Neutrophil (primary cell): ENCODE results near the gene SPIRE1.

Experiments
- H3K27ac ChIP-seq: fragments of 200-600 bp; sonication (generic); 2 replicates; pipeline ENCODE4 v1.5.1; 2016; ENCODE audit warnings: mild to moderate bottlenecking, moderate library complexity
- H3K27me3 ChIP-seq: fragments of 200-600 bp; sonication (generic); 2 replicates; pipeline ENCODE4 v1.6.0; 2016; ENCODE audit warnings: mild to moderate bottlenecking
- H3K36me3 ChIP-seq: fragments of 200-600 bp; sonication (generic); 2 replicates; pipeline ENCODE4 v1.5.1; 2017
- H3K4me1 ChIP-seq, 2 experiments: fragments of 200-600 bp in 1 of 2; sonication (generic) in 1 of 2; 1 replicate in 1 of 2; 2 replicates in 1 of 2; pipeline versions ENCODE4 v1.5.1 to v1.6.1; 2013 to 2016; ENCODE audit warnings: low read depth in 1 of 2, low read length in 1 of 2, mild to moderate bottlenecking in 1 of 2, moderate library complexity in 1 of 2; ENCODE audit not compliant: control insufficient read depth in 1 of 2, insufficient read depth in 1 of 2
- H3K4me3 ChIP-seq, 2 experiments: fragments of 200-600 bp in 1 of 2; sonication (generic) in 1 of 2; 1 replicate in 1 of 2; 2 replicates in 1 of 2; pipeline ENCODE4 v1.5.1; 2013 to 2016; ENCODE audit warnings: low read depth in 1 of 2, low read length in 1 of 2, mild to moderate bottlenecking in 1 of 2, moderate library complexity in 1 of 2
- H3K9me3 ChIP-seq: fragments of 200-600 bp; sonication (generic); 2 replicates; pipeline ENCODE4 v1.5.1; 2016
- CTCF ChIP-seq: fragments of 200-600 bp; sonication (generic); IDR thresholded peaks from 2 replicates; pipeline ENCODE4 v1.5.1; 2016; ENCODE audit warnings: antibody characterized with exemption

SPIRE1 gene

GRCh38 chr18:12410081-12410481 is 247.8 kb downstream of the SPIRE1 start:
- peaks cover 51% of the 10 kb centered on the region for H3K27me3 ChIP-seq
- H3K4me1 ChIP-seq, result peaks cover 9 to 12% of the 10 kb centered on the region in 2 experiments
- no peaks in the 10 kb centered on the region for H3K36me3 ChIP-seq
- no peak overlapping the region for H3K4me3 ChIP-seq
- H3K9me3 ChIP-seq, result no peaks in the 10 kb centered on the region
- no peak for TF ChIP-seq CTCF
- H3K27ac ChIP-seq, result no peak overlapping the region

- H3K36me3 ChIP-seq, result no peaks in the 10 kb centered on the region
- peaks cover 9 to 12% of the 10 kb centered on the region in 2 experiments for H3K4me1 ChIP-seq
- no peak for TF ChIP-seq CTCF
- no peak overlapping the region for H3K4me3 ChIP-seq
- H3K9me3 ChIP-seq, result no peaks in the 10 kb centered on the region
- no peak overlapping the region for H3K27ac ChIP-seq
- H3K27me3 ChIP-seq, result peaks cover 57% of the 10 kb centered on the region
Measured at GRCh38 chr18:12409469-12409868, 248.4 kb downstream of the SPIRE1 start.

- Histone ChIP-seq H3K4me1 (peaks cover 9 to 12% of the 10 kb centered on the region in 2 experiments), H3K27ac (no peak overlapping the region), H3K36me3 (no peaks in the 10 kb centered on the region), H3K4me3 (peak overlapping the region in 1 of 2 experiments; percentile 63), H3K9me3 (no peaks in the 10 kb centered on the region), H3K27me3 (peaks cover 69% of the 10 kb centered on the region)
- no peak for TF ChIP-seq CTCF
Measured at GRCh38 chr18:12408247-12408869, 249.5 kb downstream of the SPIRE1 start.

- no peaks in the 10 kb centered on the region for H3K9me3 ChIP-seq
- peaks cover 9 to 14% of the 10 kb centered on the region in 2 experiments for H3K4me1 ChIP-seq
- no peak for TF ChIP-seq CTCF
- H3K4me3 ChIP-seq, result no peak overlapping the region
- H3K27me3 ChIP-seq, result peaks cover 71% of the 10 kb centered on the region
- no peak overlapping the region for H3K27ac ChIP-seq
- H3K36me3 ChIP-seq, result no peaks in the 10 kb centered on the region
Measured at GRCh38 chr18:12406371-12407111, 251.4 kb downstream of the SPIRE1 start.

- Histone ChIP-seq H3K9me3 (no peaks in the 10 kb centered on the region), H3K36me3 (no peaks in the 10 kb centered on the region), H3K27me3 (peaks cover 73% of the 10 kb centered on the region), H3K4me1 (peaks cover 9 to 14% of the 10 kb centered on the region in 2 experiments), H3K4me3 (no peak overlapping the region), H3K27ac (no peak overlapping the region)
- no peak for TF ChIP-seq CTCF
Measured at GRCh38 chr18:12405066-12405465, 252.8 kb downstream of the SPIRE1 start.
